ENCODE measurements around the gene IKBKE. TPM values are rescaled to one million over a fixed set of nuclear protein-coding genes. Genes with fewer than 3 reads are reported as not detected.
A peak's percentile ranks its signal among the peaks of the same experiment; 100 is the strongest.

The IKBKE gene
- total RNA-seq, 1 donor from 2014 or later: 7.7 TPM

DNA sequence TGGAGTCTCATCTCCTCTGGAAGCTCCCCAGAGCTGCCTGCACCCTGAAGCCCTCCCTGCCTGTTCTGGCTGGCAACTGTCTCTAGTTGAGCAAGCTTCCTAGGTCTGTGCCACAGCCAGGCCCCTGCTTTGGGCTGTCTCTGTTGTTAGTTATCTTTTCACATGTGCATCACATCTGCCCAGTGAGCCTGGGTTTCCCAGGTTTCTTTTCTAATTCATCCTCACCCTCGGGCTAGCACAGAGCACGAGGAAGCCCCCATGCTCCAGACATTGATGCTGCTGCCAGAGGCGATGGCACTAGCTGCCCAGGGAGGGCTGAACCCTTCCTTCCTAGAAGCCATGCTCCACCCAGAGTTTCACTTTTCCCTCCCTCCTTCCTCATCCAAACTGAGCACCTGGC is 64.3 kb downstream of the IKBKE start:
- no peak for DNase-seq (ENCODE audit: low spot score)
- peaks cover 29% of the 10 kb centered on the region for H3K27me3 Mint-ChIP-seq (ENCODE audit: low read depth)
- H3K4me3 Mint-ChIP-seq (ENCODE audit: unreplicated experiment): no peak overlapping the region
- no peaks in the 10 kb centered on the region for H3K9me3 Mint-ChIP-seq (ENCODE audit: low read depth)
- no peak overlapping the region for H3K27ac Mint-ChIP-seq (ENCODE audit: unreplicated experiment)
- TF ChIP-seq, protein P1, sequence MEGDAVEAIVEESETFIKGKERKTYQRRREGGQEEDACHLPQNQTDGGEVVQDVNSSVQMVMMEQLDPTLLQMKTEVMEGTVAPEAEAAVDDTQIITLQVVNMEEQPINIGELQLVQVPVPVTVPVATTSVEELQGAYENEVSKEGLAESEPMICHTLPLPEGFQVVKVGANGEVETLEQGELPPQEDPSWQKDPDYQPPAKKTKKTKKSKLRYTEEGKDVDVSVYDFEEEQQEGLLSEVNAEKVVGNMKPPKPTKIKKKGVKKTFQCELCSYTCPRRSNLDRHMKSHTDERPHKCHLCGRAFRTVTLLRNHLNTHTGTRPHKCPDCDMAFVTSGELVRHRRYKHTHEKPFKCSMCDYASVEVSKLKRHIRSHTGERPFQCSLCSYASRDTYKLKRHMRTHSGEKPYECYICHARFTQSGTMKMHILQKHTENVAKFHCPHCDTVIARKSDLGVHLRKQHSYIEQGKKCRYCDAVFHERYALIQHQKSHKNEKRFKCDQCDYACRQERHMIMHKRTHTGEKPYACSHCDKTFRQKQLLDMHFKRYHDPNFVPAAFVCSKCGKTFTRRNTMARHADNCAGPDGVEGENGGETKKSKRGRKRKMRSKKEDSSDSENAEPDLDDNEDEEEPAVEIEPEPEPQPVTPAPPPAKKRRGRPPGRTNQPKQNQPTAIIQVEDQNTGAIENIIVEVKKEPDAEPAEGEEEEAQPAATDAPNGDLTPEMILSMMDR (IDR thresholded peaks at IDR 0.05): no peak
- H3K4me1 Mint-ChIP-seq (ENCODE audit: low read depth): peaks cover 11% of the 10 kb centered on the region
- H3K36me3 Mint-ChIP-seq (ENCODE audit: low read depth): no peaks in the 10 kb centered on the region

DNA sequence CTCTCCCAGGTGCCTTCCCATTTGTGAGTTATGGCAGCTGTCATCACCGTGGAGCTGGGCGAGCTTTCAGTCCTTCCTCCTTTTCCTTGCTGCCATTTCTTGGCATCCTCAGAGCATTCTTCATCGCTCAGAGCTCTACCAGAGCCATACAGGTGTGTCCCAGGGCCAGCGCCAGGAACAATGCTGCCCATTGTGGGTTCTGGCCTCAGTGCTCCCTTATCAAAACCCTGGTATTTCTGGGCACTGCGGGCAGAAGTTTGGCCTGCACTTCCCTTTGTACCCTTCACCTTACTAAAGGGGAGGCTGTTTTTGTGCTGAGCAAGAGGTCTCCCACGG is 65.5 kb downstream of the IKBKE start:
- H3K4me1 Mint-ChIP-seq (ENCODE audit: low read depth): peaks cover 11% of the 10 kb centered on the region
- no peaks in the 10 kb centered on the region for H3K36me3 Mint-ChIP-seq (ENCODE audit: low read depth)
- peaks cover 29% of the 10 kb centered on the region for H3K27me3 Mint-ChIP-seq (ENCODE audit: low read depth)
- DNase-seq (ENCODE audit: low spot score): peak; percentile 13
- no peaks in the 10 kb centered on the region for H3K9me3 Mint-ChIP-seq (ENCODE audit: low read depth)
- no peak overlapping the region for H3K4me3 Mint-ChIP-seq (ENCODE audit: unreplicated experiment)
- H3K27ac Mint-ChIP-seq (ENCODE audit: unreplicated experiment): no peak overlapping the region
- TF ChIP-seq, protein P1 (IDR thresholded peaks at IDR 0.05): no peak

DNA sequence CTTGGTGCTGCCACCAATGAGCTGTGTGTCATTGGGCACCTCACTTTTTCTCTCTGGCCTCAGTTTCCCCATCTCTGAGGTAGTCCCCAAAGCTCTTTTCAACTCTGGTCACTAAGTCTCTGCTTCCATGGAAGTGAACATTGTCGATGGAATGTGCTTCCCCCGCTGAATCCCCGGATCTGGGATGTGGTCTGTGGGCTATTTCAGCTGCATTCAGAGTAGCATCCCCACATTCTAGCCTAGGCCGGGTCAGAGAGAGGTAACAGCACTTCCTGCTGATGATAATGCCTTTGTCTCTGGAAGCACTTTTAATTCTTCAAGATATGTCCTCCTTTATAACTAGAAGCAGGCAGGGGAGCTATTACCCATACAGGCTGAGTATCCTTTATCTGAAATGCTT is 66.9 kb downstream of the IKBKE start:
- H3K27ac Mint-ChIP-seq (ENCODE audit: unreplicated experiment): no peak overlapping the region
- no peaks in the 10 kb centered on the region for H3K36me3 Mint-ChIP-seq (ENCODE audit: low read depth)
- H3K4me3 Mint-ChIP-seq (ENCODE audit: unreplicated experiment): no peak overlapping the region
- H3K4me1 Mint-ChIP-seq (ENCODE audit: low read depth): peaks cover 11% of the 10 kb centered on the region
- TF ChIP-seq, protein P1 (IDR thresholded peaks at IDR 0.05): no peak
- no peaks in the 10 kb centered on the region for H3K9me3 Mint-ChIP-seq (ENCODE audit: low read depth)
- no peak for DNase-seq (ENCODE audit: low spot score)
- H3K27me3 Mint-ChIP-seq (ENCODE audit: low read depth): peaks cover 25% of the 10 kb centered on the region

DNA sequence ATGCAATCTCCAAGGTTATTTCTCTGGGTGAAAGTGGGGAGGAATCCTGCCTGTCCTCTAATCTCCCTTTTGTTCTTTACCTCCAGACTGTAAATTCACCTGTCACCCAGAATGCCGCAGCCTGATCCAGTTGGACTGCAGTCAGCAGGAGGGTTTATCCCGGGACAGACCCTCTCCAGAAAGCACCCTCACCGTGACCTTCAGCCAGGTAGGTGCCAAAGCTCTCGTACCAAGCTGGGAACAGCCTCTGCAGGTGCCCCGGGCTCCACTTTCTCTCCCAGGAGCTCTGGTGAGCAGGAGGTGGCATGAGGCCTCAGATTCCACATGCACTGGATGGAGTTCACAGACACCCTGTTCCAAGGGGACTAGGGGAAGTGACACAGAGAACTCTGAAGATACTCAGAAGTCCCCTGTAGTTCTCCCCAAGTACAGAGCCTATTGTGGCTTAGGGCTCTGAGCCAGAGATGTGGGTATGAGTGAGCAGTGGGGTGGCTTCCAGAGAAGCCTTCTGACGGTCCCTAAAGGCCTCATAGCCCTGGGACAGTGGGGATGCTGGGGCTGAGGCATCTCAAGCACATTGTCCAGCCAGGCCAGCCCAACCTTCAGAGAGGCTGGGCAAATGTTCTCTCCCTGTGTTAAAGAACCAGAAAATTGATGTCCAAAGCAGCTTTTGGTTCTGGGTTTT is 68.0 kb downstream of the IKBKE start:
- no peak for DNase-seq (ENCODE audit: low spot score)
- H3K36me3 Mint-ChIP-seq (ENCODE audit: low read depth): no peaks in the 10 kb centered on the region
- H3K4me3 Mint-ChIP-seq (ENCODE audit: unreplicated experiment): no peak overlapping the region
- peaks cover 11% of the 10 kb centered on the region for H3K4me1 Mint-ChIP-seq (ENCODE audit: low read depth)
- no peaks in the 10 kb centered on the region for H3K9me3 Mint-ChIP-seq (ENCODE audit: low read depth)
- TF ChIP-seq, protein P1 (IDR thresholded peaks at IDR 0.05): no peak
- H3K27me3 Mint-ChIP-seq (ENCODE audit: low read depth): peaks cover 24% of the 10 kb centered on the region
- no peak overlapping the region for H3K27ac Mint-ChIP-seq (ENCODE audit: unreplicated experiment)

DNA sequence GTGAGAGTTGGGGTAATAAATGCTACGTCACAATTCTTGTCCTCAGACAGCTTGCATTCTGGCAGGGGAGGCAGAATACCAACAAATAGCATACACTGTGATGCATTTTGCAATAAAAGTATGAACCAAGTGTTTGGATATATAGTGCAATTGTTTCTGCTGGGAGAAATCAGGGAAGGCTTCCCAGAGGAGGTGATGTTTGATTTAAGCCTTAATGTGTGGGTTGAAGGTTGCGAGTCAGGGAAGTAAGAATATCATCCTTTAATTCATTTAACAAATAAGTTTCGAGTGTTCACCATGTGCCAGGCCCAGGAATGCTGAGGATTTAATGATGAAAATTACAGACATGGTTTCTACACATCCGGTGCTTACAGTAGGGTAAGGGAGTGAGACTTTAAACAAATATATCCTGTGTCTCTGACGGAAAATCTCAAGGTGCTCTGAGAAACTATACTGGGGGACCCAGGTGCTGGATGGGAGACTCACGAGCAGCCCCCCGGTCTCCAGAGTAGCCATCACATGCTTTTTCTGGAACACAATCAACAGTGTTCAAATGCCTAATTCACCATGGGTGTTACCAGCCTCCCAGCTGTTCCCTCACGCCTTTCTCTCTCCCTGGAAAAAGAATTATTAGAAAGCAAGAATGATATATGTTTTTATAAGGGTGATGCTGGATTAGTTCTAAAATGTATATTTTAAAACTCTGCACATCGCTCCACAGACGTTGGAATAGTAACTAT is 68.8 kb downstream of the IKBKE start:
- Mint-ChIP-seq H3K4me1 (ENCODE audit: low read depth) (peaks cover 11% of the 10 kb centered on the region), H3K4me3 (ENCODE audit: unreplicated experiment) (no peak overlapping the region), H3K27ac (ENCODE audit: unreplicated experiment) (no peak overlapping the region), H3K9me3 (ENCODE audit: low read depth) (no peaks in the 10 kb centered on the region), H3K36me3 (ENCODE audit: low read depth) (no peaks in the 10 kb centered on the region), H3K27me3 (ENCODE audit: low read depth) (peaks cover 24% of the 10 kb centered on the region)
- TF ChIP-seq, protein P1 (IDR thresholded peaks at IDR 0.05): no peak
- DNase-seq (ENCODE audit: low spot score): no peak
